OCI-LY3 (cell line): ENCODE measurements around the gene MLEC.

Source experiments
- CTCF ChIP-seq: fragments of 200-600, 300-600 bp; sonication (generic); IDR thresholded peaks from 2 replicates; pipeline ENCODE4 v1.5.1; 2014; ENCODE audit warnings: antibody characterized with exemption, low read length, low read depth
- EZH2phosphoT487 ChIP-seq: fragments of 200-600 bp; shearing (Covaris generic); IDR thresholded peaks from 2 replicates; pipeline ENCODE4 v1.6.1; 2018; ENCODE audit warnings: antibody characterized with exemption, mixed run types, low read depth

- no peak for TF ChIP-seq CTCF
- no peak for TF ChIP-seq EZH2phosphoT487
These were observed 27.8 kb upstream of the MLEC start for GRCh38 chr12:120659151-120659525.
